ENCODE results near the gene TSC22D2. TPM values are rescaled to one million over a fixed set of nuclear protein-coding genes. Genes with fewer than 3 reads are reported as not detected.

Gene TSC22D2
- total RNA-seq, 1 donor from 2014 or later, result 37.9 TPM

DNA sequence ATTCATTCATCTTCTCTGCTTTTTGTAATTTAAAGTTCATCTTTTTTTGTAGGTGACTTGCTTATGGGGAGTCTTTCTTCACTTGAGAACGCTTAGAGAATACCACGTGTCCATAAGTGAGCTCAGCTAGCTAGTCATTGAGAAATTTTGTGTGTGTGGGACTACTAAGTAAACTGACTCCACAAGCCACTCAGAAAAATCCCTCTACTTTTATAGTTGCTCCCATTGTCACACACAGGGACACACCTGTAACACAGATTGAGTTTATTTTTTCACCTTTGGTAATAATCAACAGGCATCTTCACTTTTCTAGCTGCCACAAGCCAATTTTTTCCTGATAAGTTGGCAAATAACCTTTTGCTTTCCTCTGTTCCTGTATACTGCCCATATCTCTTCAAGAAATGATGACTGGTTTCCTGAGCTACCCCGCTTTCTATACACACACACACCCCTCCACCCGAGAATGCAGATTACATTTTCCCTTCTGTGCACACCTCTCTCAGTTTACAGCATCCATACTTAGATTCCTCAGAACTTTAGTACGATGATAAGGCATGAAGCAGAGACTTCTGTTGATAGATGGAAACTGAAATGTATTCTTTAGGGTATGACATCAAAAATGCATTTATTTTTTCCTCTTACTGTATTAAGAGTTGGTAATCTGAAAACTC, 4.6 kb downstream of the TSC22D2 start:
- Mint-ChIP-seq H3K4me1 (peaks cover 56% of the 10 kb centered on the region), H3K27ac (ENCODE audit: unreplicated experiment) (peak overlapping the region; percentile 0), H3K4me3 (peak overlapping the region; percentile 84), H3K9me3 (no peaks in the 10 kb centered on the region), H3K27me3 (ENCODE audit: low read depth) (no peaks in the 10 kb centered on the region), H3K36me3 (ENCODE audit: low read depth) (no peaks in the 10 kb centered on the region)
- DNase-seq (ENCODE audit: low read depth, low spot score), result no peak
- TF ChIP-seq, protein P1, sequence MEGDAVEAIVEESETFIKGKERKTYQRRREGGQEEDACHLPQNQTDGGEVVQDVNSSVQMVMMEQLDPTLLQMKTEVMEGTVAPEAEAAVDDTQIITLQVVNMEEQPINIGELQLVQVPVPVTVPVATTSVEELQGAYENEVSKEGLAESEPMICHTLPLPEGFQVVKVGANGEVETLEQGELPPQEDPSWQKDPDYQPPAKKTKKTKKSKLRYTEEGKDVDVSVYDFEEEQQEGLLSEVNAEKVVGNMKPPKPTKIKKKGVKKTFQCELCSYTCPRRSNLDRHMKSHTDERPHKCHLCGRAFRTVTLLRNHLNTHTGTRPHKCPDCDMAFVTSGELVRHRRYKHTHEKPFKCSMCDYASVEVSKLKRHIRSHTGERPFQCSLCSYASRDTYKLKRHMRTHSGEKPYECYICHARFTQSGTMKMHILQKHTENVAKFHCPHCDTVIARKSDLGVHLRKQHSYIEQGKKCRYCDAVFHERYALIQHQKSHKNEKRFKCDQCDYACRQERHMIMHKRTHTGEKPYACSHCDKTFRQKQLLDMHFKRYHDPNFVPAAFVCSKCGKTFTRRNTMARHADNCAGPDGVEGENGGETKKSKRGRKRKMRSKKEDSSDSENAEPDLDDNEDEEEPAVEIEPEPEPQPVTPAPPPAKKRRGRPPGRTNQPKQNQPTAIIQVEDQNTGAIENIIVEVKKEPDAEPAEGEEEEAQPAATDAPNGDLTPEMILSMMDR (conservative IDR thresholded peaks at IDR 0.05), result no peak

DNA sequence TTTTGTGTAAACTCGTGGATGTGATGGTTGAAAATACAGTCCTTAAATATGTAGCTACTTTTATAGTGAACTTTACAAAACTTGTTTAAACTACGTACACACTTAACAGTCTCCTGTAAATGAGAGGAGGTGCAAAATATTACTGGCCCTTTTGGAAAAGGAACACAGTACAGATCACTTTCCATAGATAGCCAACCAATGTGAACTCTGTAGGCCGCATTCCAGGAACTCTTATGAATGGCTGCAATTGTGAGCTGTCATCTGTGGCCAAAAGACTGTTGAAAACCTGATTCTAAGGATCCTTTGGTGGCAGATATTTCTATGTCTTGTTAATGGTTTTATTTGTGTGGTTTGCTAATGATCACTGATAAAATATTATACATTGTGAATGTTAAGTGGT, 6.2 kb downstream of the TSC22D2 start:
- H3K36me3 Mint-ChIP-seq (ENCODE audit: low read depth), result no peaks in the 10 kb centered on the region
- no peaks in the 10 kb centered on the region for H3K27me3 Mint-ChIP-seq (ENCODE audit: low read depth)
- DNase-seq (ENCODE audit: low read depth, low spot score), result no peak
- H3K27ac Mint-ChIP-seq (ENCODE audit: unreplicated experiment), result no peak overlapping the region
- no peaks in the 10 kb centered on the region for H3K9me3 Mint-ChIP-seq
- H3K4me3 Mint-ChIP-seq, result peak overlapping the region; percentile 84
- peaks cover 64% of the 10 kb centered on the region for H3K4me1 Mint-ChIP-seq
- TF ChIP-seq, protein P1 (conservative IDR thresholded peaks at IDR 0.05), result no peak

DNA sequence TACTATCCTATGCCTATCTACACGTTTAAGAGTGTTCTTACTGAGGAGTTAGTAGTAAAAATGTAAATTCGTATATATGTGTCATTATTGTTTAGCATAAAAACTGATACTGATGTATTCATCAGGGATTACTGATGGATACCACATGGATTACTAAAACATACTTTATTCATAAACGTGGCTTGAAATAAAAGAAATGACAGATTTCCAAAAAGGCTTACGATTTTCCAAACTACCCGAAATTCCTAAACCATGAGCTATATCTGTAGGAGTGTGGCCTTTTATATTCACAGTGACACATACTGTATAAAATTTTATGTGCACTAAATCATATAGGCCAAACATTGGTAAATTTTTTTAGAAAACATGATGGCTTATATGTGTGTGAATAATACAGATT, 6.9 kb downstream of the TSC22D2 start:
- H3K27ac Mint-ChIP-seq (ENCODE audit: unreplicated experiment), result no peak overlapping the region
- H3K27me3 Mint-ChIP-seq (ENCODE audit: low read depth), result no peaks in the 10 kb centered on the region
- H3K9me3 Mint-ChIP-seq, result no peaks in the 10 kb centered on the region
- H3K4me3 Mint-ChIP-seq, result peak overlapping the region; percentile 84
- TF ChIP-seq, protein P1 (conservative IDR thresholded peaks at IDR 0.05), result no peak
- DNase-seq (ENCODE audit: low read depth, low spot score), result no peak
- no peaks in the 10 kb centered on the region for H3K36me3 Mint-ChIP-seq (ENCODE audit: low read depth)
- H3K4me1 Mint-ChIP-seq, result peaks cover 67% of the 10 kb centered on the region

DNA sequence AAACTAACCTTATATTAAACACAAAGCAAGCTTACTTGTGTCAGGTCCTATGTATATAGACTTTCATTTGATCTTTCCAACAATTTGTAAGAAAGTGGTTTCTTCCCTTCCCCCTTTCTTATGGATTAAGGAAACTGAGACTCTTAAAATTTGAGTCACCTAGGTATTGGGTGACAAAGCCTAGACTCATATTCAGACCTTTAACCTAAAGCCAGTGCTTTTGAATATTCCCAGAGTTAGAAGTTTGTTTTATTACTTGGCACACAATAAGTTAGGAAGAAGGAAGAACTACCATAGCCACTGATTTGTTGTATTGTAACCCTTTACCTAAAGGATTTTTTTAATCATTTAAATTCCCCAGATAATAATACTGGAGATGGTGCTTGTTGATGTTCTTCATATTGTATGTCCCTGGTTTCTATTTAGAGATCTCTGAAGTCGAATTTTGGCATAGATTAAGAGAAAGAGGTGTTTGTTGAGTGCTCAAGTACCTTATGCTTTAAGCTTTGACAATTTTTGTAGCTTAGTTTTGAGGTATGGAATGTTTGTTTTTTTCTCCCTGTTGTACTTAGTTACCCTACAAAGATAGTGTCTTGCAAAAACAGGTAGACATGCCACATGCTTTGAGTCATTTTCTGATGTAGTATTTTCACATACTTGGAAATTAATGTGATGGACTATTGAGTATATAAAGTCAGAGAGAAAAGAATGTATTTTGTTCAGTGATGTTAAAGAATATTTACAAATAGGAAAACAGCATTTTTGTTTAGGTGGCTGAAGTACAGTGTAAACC, 11.2 kb downstream of the TSC22D2 start:
- Mint-ChIP-seq H3K4me1 (peaks cover 56% of the 10 kb centered on the region), H3K4me3 (no peak overlapping the region), H3K27ac (ENCODE audit: unreplicated experiment) (no peak overlapping the region), H3K36me3 (ENCODE audit: low read depth) (no peaks in the 10 kb centered on the region), H3K27me3 (ENCODE audit: low read depth) (no peaks in the 10 kb centered on the region), H3K9me3 (no peaks in the 10 kb centered on the region)
- TF ChIP-seq, protein P1 (conservative IDR thresholded peaks at IDR 0.05), result no peak
- no peak for DNase-seq (ENCODE audit: low read depth, low spot score)

- no peak for DNase-seq (ENCODE audit: low read depth, low spot score)
- Mint-ChIP-seq H3K9me3 (no peaks in the 10 kb centered on the region), H3K27me3 (ENCODE audit: low read depth) (no peaks in the 10 kb centered on the region), H3K4me3 (no peak overlapping the region), H3K36me3 (ENCODE audit: low read depth) (no peaks in the 10 kb centered on the region), H3K27ac (ENCODE audit: unreplicated experiment) (no peak overlapping the region), H3K4me1 (peaks cover 50% of the 10 kb centered on the region)
- TF ChIP-seq, protein P1 (conservative IDR thresholded peaks at IDR 0.05), result no peak
Measured at GRCh38 chr3:150419959-150420358, 11.9 kb downstream of the TSC22D2 start.
